Ovary (tissue), 3 donors: ENCODE results near the gene SPPL3.

Experiments
- EP300 ChIP-seq: sonication (generic); formaldehyde crosslinking; IDR thresholded peaks from one replicate; pipeline ENCODE4 v1.6.1; 2017; ENCODE audit warnings: antibody characterized with exemption
- POLR2A ChIP-seq: fragments of 450-650 bp; IDR thresholded peaks from one replicate; pipeline ENCODE4 v1.6.1; 2017; ENCODE audit warnings: antibody characterized with exemption, mild to moderate bottlenecking, moderate library complexity
- TF ChIP-seq, protein P1 (sequence below), 3 donors: fragments of 450-650 bp in 2 of 3; fragments of 200-600 bp in 1 of 3; IDR thresholded peaks; one replicate each; pipeline versions ENCODE4 v1.5.1 to v1.8.0; 2016 to 2022; ENCODE audit warnings: antibody characterized with exemption in 3 of 3, mild to moderate bottlenecking in 1 of 3
- donor health status: DM: no; HTN: no; CAD: no.

GRCh38 chr12:120740871-120741270, 163.3 kb downstream of the SPPL3 start:
- TF ChIP-seq EP300 (no peak), POLR2A (no peak)
- TF ChIP-seq, protein P1, sequence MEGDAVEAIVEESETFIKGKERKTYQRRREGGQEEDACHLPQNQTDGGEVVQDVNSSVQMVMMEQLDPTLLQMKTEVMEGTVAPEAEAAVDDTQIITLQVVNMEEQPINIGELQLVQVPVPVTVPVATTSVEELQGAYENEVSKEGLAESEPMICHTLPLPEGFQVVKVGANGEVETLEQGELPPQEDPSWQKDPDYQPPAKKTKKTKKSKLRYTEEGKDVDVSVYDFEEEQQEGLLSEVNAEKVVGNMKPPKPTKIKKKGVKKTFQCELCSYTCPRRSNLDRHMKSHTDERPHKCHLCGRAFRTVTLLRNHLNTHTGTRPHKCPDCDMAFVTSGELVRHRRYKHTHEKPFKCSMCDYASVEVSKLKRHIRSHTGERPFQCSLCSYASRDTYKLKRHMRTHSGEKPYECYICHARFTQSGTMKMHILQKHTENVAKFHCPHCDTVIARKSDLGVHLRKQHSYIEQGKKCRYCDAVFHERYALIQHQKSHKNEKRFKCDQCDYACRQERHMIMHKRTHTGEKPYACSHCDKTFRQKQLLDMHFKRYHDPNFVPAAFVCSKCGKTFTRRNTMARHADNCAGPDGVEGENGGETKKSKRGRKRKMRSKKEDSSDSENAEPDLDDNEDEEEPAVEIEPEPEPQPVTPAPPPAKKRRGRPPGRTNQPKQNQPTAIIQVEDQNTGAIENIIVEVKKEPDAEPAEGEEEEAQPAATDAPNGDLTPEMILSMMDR (IDR thresholded peaks at IDR 0.05), result no peak
